ENCODE measurements around the gene MAGI2.

Gene MAGI2

DNA sequence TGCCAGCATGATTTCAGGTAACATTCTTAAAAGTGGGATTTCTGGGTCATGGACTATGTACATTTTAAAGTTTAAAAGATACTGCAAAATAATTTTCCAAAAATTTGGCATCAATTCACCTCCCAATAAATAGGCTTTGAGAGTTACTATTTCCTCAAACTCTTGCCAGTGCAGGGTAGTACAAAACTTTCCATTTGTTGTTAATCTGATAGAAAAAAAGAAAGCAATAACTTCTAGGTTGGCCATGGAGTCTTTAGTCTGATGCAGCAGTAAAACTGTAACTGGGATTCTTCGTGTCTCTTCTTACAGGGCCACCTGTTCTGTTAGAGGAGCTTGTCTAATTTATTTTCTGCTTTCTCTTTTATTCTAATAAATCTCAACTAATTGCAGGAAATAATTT is 241.1 kb downstream of the MAGI2 start:
- TF ChIP-seq, protein P1, sequence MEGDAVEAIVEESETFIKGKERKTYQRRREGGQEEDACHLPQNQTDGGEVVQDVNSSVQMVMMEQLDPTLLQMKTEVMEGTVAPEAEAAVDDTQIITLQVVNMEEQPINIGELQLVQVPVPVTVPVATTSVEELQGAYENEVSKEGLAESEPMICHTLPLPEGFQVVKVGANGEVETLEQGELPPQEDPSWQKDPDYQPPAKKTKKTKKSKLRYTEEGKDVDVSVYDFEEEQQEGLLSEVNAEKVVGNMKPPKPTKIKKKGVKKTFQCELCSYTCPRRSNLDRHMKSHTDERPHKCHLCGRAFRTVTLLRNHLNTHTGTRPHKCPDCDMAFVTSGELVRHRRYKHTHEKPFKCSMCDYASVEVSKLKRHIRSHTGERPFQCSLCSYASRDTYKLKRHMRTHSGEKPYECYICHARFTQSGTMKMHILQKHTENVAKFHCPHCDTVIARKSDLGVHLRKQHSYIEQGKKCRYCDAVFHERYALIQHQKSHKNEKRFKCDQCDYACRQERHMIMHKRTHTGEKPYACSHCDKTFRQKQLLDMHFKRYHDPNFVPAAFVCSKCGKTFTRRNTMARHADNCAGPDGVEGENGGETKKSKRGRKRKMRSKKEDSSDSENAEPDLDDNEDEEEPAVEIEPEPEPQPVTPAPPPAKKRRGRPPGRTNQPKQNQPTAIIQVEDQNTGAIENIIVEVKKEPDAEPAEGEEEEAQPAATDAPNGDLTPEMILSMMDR (IDR thresholded peaks at IDR 0.05; ENCODE audit: borderline replicate concordance, control extremely low read depth, extremely low read depth, insufficient read depth, missing control alignments): no peak
- in situ Hi-C loops (cut with MboI; ENCODE audit: low sequenced_read_pairs, unreplicated experiment): no loop called here
- DNase-seq (ENCODE audit: low spot score): no peak

GRCh38 chr7:79211724-79212123 is 241.7 kb downstream of the MAGI2 start:
- TF ChIP-seq, protein P1 (IDR thresholded peaks at IDR 0.05; ENCODE audit: borderline replicate concordance, control extremely low read depth, extremely low read depth, insufficient read depth, missing control alignments): no peak
- in situ Hi-C loops (cut with MboI; ENCODE audit: low sequenced_read_pairs, unreplicated experiment): no loop called here
- no peak for DNase-seq (ENCODE audit: low spot score)

DNA sequence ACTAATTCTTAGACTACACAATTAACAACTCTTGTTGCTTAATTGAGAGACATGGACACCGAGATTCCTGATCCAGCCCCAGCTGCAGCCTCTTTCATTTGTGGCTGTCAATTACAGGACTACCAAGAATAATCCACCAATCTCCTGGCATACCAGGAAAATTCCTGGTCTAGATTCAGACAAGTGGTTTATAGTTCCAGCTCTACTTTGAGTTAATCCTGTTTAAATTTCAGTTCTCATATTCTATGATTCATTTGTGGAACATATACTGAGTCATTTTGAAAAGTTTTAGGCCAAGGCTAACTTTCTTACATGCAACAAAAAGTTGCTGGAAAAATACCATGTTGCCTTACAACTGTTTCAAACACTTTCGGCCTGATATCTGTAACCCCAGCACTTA is 253.5 kb downstream of the MAGI2 start:
- DNase-seq (ENCODE audit: low spot score): no peak
- in situ Hi-C loops (cut with MboI; ENCODE audit: low sequenced_read_pairs, unreplicated experiment): no loop called here

GRCh38 chr7:79199266-79199665 is 254.2 kb downstream of the MAGI2 start:
- DNase-seq (ENCODE audit: low spot score): no peak
- TF ChIP-seq, protein P1 (IDR thresholded peaks at IDR 0.05; ENCODE audit: borderline replicate concordance, control extremely low read depth, extremely low read depth, insufficient read depth, missing control alignments): no peak
- in situ Hi-C loops (cut with MboI; ENCODE audit: low sequenced_read_pairs, unreplicated experiment): no loop called here

More for the DNA sequence above, 253.5 kb downstream of the MAGI2 start:
- TF ChIP-seq, protein P1 (IDR thresholded peaks at IDR 0.05; ENCODE audit: borderline replicate concordance, control extremely low read depth, extremely low read depth, insufficient read depth, missing control alignments): no peak

DNA sequence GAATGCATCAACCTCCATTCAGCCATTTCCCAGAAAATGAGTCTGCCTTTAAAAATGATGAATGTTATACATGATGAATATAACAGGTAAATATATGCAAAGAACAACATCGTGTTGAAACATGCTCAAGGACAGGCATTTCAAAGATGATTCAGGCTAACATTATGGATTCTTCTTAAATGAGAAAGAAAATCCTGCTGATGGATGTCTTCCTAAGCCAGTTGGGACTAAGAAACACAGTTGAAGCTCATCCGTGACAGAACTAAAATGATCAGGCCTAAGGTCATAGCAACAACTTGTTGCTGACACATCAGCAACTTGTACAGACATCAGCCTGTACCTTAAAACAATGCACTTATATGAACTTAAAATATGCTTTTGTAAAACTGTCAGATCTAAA is 267.9 kb downstream of the MAGI2 start:
- TF ChIP-seq, protein P1 (IDR thresholded peaks at IDR 0.05; ENCODE audit: borderline replicate concordance, control extremely low read depth, extremely low read depth, insufficient read depth, missing control alignments): no peak
- DNase-seq (ENCODE audit: low spot score): no peak
- in situ Hi-C loops (cut with MboI; ENCODE audit: low sequenced_read_pairs, unreplicated experiment): no loop called here

GRCh38 chr7:79182283-79182682 is 271.2 kb downstream of the MAGI2 start:
- in situ Hi-C loops (cut with MboI; ENCODE audit: low sequenced_read_pairs, unreplicated experiment): no loop called here
- no peak for DNase-seq (ENCODE audit: low spot score)
- TF ChIP-seq, protein P1 (IDR thresholded peaks at IDR 0.05; ENCODE audit: borderline replicate concordance, control extremely low read depth, extremely low read depth, insufficient read depth, missing control alignments): no peak

DNA sequence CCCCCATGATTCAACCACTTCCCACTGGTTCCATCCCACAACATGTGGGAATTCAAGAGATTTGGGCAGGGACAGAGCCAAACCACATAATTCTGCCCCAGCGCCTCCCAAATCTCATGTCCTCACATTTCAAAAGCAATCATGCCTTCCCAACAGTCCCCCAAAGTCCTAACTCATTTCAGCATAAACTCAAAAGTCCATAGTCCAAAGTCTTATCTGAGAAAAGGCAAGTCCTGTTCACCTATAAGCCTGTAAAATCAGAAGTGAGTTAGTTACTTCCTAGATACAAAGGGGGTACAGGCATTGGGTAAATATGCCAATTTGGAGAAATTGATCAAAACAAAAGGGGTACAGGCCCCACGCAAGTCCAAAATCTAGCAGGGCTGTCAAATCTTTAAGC is 272.9 kb downstream of the MAGI2 start:
- DNase-seq (ENCODE audit: low spot score): no peak
- in situ Hi-C loops (cut with MboI; ENCODE audit: low sequenced_read_pairs, unreplicated experiment): no loop called here
- TF ChIP-seq, protein P1 (IDR thresholded peaks at IDR 0.05; ENCODE audit: borderline replicate concordance, control extremely low read depth, extremely low read depth, insufficient read depth, missing control alignments): no peak

Measured in GM13976 (cell line).